T-helper 9 cell (primary cell): Measurements from ENCODE around the gene TEKTIP1.
"Not testable (repeated sequence)": the region's sequence is repeated elsewhere in the genome, so short reads cannot be mapped to it uniquely, and the experiment has no call there.

ENCODE experiments used
- DNase-seq: peaks from one replicate; pipeline ENCODE4 v3.0.0-alpha.2; 2020

Gene TEKTIP1

DNA sequence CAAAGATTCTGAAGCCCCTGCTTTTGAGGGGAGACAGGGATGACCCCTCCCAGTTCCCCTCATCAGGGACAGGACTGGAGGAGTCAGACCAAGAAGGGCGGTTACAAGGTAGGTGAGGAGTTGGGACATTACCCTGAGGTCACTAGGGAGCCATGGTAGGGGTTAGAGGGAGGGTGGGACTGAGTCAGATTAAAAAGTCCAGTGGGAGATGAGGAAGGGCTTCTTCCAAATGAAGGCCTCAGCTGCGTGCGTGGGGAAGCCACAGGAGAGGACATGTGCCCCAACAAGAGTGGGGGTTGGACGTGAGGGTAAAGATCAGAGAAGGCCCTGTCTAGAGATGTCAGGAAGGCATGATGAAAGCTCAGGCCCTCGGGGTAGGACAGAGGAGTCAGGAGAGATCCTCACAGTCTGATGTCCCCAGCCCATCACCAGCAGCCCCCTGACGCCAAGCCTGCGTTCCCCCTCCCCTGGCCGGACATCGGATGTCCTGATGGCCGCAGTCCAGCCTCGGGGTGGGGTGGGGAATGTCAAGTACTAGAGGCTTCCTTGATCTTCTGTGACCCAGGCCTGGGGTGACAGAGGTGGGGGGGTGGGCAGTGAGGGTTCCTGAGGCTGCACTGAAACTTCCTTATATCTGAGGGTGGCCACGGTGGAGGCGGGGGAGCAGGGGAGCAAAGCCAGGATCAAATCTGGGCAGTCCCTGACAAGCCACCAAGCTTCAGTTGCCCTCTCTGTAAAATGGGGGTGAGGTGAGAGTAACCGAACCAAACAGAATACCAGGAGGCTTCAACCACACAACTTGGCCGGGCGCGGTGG is 24.9 kb downstream of the TEKTIP1 start:
- no peak for DNase-seq

DNA sequence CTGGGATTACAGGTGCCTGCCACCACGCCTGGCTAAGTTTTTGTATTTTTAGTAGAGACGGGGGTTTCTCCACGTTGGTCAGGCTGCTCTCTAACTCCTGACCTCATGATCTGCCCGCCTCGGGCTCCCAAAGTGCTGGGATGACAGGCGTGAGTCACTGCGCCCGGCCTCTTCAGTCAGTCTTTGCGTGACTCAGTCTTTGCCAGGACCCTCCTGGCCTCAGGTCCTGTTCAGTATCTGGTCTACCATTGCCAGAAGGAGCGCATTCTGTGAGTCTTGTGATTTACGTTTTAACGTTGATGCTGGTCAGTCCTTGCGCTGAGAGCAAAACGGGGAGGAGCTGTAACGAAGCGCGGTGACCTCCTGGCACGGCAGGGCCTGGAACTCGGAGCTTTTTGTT is 26.2 kb downstream of the TEKTIP1 start:
- no peak for DNase-seq

DNA sequence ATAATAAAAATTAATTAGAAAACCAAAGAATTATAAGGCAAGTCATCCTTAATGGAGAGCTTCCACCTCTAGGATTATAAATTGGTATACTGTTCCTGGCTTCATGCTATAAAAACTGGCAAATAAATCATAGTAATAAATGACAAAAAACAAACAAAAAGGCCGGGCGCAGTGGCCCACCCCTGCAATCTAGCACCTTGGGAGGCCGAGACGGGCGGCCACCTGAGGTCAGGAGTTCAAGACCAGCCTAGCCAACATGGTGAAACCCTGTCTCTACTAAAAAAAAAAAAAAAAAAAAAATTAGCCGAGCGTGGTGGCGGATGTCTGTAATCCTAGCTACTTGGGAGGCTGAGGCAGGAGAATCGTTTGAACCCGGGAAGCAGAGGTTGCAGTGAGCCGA is 31.1 kb downstream of the TEKTIP1 start:
- DNase-seq: not testable (repeated sequence)

DNA sequence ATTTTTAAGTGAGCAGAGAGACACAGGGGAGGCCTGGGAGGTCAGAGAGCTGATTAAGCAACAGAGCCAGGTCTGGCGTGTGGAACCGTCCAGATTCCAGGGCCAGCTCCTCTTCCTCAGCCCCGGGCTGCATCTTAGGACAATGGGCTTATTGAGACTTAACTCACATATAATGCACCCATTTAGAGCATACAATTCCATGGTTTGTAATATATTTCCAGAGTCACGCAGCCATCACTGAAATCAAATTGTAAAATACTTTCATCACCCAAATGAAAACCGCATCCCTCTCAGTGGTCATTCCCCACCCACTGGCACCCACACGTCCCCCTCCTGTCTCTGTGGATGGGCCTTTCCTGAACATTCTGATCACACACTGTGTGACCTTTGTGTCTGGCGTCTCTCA is 31.6 kb downstream of the TEKTIP1 start:
- DNase-seq: no peak

DNA sequence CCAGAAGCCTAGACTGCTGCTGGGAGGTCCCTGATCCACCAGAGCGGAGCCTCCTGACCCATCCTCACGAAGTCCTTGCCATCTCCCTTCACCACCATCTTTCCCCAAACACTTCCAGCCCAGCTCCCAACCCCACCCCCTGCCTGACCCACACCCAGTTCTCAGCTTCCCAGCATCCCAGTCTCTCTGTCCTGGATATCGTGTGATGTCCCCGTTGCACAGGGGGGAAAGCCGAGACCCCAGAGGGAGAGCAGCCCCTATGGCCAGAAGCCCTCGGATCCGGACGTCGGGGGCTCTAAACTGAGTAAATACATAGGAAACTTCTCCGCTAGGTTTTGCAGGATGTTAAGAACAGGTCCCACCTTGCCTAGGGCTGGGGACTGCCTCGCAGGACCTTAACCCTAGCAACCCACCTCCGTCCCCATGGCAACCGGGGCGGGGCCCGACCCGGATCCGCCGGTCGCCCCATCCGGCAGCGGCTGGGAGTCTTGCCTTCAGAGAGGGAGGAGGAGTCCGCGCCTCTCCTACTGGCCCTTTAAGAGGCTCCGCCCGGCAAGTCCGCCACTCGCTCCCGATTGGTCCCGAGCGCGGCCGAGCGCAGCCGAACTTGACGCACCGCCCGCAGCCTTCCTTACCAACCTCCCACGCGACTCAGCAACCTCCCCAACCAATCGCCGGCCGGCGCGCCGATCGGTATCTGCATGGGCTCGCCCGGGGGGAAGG is 33.3 kb downstream of the TEKTIP1 start:
- DNase-seq: peak; percentile 98

DNA sequence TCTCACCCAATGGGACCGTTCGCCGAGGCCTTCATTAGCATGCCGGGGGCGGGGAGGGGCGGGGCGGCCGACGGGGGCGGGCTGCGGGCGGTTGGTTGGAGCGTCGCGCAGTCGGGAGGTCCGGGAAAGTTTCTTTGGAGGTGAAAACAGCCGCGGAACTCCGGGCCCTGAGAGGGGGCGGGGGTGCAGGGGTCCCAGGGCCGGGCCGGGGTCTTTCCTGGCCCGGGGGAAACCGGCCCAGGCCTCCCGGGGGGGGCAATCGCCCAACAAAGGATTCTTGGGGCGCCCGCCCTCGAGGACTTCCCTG is 33.8 kb downstream of the TEKTIP1 start, which contains the start of gene HMG20B:
HMG20B (plus strand) TSS at position 90 of the 307 bp plus-strand sequence. CDS start 366 bp downstream, outside the sequence.
- DNase-seq: no peak

DNA sequence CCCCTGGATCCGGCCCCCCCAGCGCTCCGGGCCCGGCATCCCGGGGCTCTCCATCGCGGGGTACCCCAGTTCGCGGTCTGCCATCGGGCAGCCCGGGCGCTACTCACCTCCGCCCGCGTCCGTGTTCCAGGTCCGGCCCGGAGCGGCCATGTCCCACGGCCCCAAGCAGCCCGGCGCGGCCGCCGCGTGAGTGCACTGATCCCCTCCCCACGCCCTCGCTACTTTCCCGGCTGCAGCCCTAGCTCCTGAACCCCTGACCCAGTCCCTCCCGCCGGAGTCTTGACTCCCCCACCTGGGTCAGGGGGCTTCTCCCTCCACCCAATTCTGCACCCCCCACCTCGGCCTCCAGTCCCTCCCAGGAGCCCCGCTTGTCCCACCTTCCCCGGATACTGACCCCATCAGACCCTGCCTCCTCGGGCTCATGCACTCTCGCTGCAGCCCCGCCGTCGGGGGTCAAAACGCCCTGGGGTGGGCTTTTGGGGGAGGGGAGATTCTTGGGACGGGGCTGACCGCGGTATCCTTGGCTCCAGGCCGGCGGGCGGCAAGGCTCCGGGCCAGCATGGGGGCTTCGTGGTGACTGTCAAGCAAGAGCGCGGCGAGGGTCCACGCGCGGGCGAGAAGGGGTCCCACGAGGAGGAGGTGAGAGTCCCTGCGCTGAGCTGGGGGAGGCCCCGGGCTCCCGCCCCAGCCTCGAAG is 34.3 kb downstream of the TEKTIP1 start:
- DNase-seq: no peak

DNA sequence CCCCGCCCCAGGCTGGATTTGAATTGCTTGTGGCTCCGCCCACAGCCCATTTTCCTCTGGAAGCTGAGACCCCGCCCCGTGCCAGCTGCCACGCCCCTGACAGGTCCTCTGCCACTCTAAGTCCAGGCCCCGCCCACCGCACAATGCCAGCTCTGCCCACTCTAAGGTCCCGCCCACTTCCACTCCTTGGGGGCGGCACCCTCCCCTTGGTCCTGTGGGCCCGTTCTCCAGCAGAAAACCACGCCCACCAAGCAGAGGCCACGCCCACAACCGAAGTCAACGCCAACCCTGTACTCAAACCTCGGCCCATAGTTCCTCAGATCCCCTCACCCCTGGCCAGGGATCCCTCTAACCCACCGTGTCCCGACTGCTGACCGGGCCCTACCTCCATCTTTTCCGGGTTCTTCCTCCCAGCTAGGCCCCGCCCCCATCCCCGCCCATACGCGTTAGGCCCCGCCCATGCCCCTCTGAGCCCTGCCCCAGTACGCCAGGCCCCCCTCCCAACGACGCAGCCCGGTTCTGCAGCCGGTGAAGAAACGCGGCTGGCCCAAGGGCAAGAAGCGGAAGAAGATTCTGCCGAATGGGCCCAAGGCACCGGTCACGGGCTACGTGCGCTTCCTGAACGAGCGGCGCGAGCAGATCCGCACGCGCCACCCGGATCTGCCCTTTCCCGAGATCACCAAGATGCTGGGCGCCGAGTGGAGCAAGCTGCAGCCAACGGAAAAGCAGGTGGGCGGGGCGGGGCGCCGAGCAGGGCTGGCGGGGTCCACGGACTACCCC is 35.1 kb downstream of the TEKTIP1 start:
- DNase-seq: peak; percentile 70

DNA sequence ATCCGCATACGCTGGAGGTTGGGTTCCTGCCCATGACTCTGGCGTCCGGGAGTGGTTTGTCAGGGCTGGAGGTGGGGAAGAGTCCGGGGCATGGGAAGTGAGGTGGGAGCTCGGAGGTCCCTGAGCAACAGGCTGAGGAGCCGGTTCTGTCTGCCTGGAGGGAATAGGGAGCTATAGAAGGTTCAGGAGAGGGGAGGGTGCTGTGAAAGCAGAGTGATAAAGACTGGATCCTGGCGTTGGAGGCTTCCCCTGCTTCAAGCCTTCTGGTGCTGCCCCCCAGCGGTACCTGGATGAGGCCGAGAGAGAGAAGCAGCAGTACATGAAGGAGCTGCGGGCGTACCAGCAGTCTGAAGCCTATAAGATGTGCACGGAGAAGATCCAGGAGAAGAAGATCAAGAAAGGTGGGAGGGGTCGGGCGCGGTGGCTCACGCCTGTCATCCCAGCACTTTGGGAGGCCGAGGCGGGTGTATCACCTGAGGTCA is 36.3 kb downstream of the TEKTIP1 start:
- DNase-seq: no peak

DNA sequence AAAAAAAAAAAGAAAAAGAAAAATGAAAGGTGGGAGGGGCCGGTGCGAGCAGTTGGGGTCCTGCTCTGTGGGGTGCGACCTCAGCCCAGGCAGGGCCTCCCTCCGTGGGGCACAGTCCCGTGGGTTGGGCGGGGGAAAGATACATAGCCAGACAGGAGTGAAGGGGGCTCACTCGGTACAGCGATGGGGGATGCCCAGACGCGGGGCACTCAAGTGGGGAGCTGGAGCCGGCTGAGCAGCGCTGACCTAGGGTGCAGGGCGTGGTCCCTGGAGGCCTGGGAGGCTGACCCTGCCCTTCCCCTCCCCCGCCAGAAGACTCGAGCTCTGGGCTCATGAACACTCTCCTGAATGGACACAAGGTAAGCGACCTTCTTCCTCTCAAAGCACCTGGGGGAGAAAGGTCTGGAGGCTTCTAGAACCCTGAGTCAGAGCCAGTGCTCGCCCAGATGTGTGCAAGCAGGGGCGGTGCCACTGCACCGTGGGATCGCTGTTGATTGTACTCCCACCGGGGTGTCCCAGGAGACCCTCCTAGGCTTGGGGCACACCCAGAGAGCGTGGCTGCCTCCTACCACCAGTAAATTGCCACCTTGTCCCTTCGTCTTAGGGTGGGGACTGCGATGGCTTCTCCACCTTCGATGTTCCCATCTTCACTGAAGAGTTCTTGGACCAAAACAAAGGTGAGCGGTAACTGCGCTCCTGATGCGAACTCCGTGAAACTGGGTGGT is 37.1 kb downstream of the TEKTIP1 start:
- no peak for DNase-seq

DNA sequence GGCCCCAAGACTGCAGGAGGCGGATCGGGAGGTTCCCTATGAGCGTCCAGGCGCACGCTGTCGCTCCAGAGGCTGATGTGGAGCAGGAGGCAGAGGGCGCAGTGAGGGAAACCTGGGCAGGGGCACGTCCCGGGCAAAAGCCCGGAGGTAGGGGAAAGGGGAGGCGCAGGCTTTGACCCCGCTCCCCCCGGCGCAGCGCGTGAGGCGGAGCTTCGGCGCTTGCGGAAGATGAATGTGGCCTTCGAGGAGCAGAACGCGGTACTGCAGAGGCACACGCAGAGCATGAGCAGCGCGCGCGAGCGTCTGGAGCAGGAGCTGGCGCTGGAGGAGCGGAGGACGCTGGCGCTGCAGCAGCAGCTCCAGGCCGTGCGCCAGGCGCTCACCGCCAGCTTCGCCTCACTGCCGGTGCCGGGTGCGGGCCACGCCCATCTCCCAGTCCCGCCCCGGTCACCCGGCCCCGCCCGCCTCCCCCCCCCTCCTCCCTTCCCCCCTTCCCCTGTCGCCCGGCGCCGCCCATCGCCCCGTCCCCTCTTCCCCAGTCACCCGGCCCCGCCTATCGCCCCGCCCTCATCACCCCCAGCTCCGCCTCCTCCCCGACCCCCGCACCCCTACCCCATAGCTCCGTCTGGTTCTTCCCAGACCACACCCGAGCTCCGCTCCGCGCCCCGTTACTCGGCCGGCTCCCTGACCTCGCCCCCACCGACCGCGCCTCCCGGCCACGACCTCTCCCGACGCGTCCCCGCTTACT is 37.9 kb downstream of the TEKTIP1 start:
- DNase-seq: no peak

DNA sequence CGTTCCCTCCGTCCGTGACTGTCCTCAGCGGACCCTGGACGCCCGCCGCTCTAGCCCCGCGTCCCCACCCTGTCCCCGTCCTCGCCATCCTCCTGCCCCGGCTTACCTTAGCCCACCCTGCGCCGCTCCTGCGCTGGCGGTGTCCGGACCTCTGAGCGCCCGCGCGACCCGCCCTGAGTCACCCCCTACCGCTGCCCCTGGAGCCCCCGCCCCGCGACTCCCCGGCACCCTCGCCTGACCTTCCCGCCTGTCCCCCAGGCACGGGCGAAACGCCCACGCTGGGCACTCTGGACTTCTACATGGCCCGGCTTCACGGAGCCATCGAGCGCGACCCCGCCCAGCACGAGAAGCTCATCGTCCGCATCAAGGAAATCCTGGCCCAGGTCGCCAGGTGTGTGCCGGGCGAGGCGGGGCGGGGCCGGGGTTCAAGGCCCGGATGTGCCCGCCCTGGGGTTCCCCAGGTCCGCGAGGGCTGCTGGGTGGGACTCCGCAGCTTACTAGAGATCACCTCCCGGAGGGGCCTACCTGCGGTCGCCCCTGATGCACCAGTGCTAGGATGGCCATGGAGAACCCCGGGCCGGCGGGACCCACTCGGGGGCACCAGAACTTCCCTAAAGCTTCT is 38.9 kb downstream of the TEKTIP1 start:
- no peak for DNase-seq

DNA sequence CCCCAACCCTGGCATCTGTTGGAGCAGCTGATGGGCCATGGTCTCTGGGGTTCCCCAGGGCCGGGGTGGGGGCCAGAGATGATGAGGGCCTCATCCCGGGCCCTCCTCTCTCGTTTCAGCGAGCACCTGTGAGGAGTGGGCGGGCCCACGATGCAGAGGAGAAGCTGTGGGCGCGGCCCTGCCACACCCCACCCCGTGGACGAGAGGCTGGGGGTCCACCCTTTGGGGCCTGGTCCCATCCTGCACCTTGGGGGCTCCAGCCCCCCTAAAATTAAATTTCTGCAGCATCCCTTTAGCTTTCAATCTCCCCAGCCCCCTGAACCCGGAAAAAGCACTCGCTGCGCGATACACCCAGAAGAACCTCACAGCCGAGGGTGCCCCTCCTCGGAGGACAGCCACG is 39.4 kb downstream of the TEKTIP1 start:
- no peak for DNase-seq

DNA sequence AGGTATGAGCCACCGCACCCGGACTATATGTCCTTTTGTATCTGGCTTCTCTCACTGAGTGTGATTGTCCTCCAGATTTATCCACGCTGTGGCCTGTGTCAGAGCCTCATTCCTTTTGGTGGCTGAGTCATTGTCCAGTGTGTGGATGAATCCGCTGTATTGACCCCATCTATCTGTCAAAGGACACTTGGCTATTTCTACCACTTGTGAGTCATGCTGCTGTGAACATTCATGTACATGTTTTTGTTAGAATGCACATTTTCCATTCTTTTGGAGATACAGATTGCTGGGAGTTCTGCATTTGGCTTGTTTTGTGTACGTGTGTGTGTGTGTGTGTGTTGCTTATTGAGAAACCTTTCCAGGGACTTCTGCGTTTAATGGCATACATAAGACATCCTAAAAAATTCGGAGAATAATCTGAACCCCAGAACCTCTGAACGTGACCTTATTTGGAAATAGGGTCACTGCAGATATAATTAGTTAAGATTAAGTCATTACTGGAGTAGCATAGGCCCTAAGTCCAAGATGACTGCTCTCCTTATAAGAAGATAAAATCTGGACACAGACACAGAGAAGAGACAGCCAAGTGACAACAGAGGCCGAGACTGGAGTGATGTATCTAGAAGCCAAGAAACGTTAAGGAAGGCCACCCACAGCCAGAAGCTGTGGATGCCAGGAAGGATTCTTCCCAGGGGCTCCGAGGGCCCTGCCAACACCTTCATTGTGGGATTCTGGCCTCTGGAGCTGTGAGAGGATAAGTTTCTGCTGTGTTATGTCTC is 41.4 kb downstream of the TEKTIP1 start:
- DNase-seq: no peak

DNA sequence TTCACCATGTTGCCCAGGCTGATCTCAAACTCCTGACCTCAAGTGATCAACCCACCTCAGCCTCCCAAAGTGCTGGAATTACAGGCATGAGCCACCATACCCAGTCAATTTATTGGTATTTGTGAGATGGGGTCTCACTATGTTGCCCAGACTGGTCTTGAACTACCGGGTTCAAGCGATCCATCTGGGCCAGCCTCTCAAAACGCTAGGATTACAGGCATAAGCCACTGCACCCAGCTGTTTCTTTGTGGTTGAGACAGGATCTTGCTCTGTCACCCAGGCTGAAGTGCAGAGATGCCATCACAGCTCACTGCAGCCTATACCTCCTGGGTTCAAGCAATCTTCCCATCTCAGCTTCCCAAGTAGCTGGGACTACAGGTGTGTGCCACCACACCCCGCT is 42.8 kb downstream of the TEKTIP1 start:
- DNase-seq: not testable (repeated sequence)

DNA sequence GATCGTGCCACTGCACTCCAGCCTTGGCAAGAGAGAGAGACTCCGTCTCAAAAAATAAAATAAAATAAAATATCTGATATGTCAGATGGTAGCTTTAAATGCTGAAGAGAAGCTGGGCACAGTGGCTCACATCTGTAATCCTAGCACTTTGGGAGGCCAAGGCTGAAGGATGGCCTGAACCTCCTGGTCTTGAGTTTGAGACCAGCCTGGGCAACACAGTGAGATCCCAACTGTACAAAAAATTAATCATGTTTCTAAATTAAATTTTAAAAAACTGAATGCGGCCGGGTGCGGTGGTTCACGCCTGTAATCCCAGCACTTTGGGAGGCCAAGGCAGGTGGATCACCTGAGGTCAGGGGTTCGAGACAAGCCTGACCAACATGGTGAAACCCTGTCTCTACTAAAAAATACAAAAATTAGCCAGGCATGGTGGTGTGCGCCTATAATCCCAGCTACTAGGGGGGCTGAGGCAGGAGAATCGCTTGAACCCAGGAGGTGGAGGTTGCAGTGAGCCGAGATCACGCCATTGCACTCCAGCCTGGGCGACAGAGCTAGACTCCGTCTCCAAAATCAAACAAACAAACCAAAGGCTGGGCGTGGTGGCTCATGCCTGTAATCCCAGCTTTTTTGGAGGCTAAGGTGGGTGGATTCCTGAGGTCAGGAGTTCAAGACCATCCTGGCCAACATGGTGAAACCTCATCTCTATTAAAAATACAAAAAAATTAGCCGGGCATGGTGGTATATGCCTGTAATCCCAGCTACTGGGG is 45.2 kb downstream of the TEKTIP1 start:
- not testable (repeated sequence) for DNase-seq

DNA sequence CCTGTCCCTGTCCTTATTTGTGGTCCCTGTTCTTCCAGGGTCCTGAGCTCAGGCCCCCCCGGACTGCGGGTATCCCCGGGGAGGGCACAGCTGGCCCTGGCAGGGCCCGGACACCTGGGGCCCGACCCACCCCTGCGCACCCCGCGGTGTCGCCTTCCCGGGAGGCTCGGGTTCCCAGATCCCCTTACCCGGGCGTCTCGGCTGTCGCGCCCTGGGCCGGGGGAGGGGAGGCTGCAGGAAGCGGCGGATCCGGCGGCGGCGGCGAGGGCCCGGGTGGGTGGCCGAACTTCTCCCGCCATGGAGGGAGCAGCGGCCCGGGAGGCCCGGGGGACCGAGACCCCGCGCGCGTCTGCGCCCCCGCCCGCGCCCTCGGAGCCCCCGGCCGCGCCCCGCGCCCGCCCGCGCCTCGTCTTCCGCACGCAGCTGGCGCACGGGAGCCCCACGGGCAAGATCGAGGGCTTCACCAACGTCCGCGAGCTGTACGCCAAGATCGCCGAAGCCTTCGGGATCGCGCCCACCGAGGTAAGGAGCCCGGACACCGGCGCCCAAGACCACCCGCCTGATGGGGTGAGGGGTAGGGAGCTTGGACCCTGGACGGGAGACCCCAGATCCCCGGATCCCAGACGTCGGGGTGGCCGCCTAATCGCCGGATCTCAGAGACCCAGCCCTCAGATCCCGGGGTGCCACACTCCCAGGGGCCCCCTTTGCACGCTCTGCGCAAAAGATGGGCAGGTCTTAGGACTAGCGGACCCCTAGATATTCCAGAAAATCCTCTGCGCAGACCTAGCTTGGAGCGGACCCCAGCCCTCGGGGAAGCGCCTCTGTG is 46.5 kb downstream of the TEKTIP1 start, which contains the start of gene GIPC3:
GIPC3 (plus strand) TSS at position 178 of the 826 bp plus-strand sequence; CDS start at position 298, 120 bp downstream.
- no peak for DNase-seq

DNA sequence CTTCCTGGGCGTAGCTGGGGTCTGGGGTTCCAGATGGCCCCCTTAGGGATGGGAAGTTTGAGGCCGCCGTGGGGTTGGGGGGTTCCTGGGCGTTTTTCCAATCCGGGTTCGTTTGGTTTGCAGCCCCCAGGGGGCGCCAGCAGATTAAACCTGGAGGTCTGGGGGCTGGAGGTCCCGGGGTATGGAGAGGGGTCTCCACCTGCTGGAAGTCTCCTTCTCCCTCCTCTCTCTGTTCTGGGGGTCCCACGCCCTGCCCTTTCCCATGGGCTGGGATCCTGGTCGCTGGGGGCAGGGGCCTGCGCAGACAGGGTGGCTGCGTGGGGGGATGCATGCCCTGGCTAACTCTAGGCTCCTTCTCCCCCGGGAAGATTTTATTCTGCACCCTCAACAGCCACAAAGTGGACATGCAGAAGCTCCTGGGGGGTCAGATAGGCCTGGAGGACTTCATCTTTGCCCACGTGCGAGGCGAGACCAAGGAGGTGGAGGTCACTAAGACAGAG is 47.2 kb downstream of the TEKTIP1 start:
- DNase-seq: peak; percentile 43
